GM23338 (cell line): ENCODE data around the gene RCL1.

Experiments
- CREB1 ChIP-seq: fragments of 250-450 bp; sonication (Bioruptor Pico); IDR thresholded peaks from 2 replicates; pipeline ENCODE4 v1.5.0; 2020; ENCODE audit warnings: low read depth, mild to moderate bottlenecking, moderate library complexity
- CTCF ChIP-seq, 2 experiments: fragments of 200-600 bp in 1 of 2; sonication (generic) in 1 of 2; conservative IDR thresholded peaks; 2 replicates each; pipeline versions ENCODE4 v1.5.1 to v1.6.1; 2016 to 2017; ENCODE audit warnings: antibody characterized with exemption in 2 of 2, low read depth in 2 of 2, mild to moderate bottlenecking in 2 of 2, moderate library complexity in 1 of 2
- ETS1 ChIP-seq: IDR thresholded peaks from 2 replicates; pipeline ENCODE4 v1.6.1; 2016; ENCODE audit warnings: antibody characterized with exemption
- EZH2 ChIP-seq: fragments of 200-600 bp; sonication (generic); IDR thresholded peaks from one replicate; pipeline ENCODE4 v1.8.0; 2017; ENCODE audit warnings: antibody characterized with exemption, mild to moderate bottlenecking, low read depth; ENCODE audit not compliant: unreplicated experiment
- EZH2phosphoT487 ChIP-seq: fragments of 200-600 bp; sonication (generic); IDR thresholded peaks from one replicate; pipeline ENCODE4 v1.8.1; 2018; ENCODE audit warnings: antibody characterized with exemption; ENCODE audit not compliant: unreplicated experiment
- JUNB ChIP-seq: IDR thresholded peaks from one replicate; pipeline ENCODE4 v1.6.1; 2016; ENCODE audit warnings: antibody characterized with exemption; ENCODE audit not compliant: unreplicated experiment
- NANOG ChIP-seq: IDR thresholded peaks from 2 replicates; pipeline ENCODE4 v1.6.1; 2016; ENCODE audit warnings: antibody characterized with exemption, borderline replicate concordance
- POLR2AphosphoS5 ChIP-seq: IDR thresholded peaks from 2 replicates; pipeline ENCODE4 v1.6.1; 2016; ENCODE audit warnings: antibody characterized with exemption, low read depth
- REST ChIP-seq: IDR thresholded peaks from one replicate; pipeline ENCODE4 v1.6.1; 2018; ENCODE audit warnings: antibody characterized with exemption; ENCODE audit not compliant: unreplicated experiment
- STAT1 ChIP-seq: IDR thresholded peaks from one replicate; pipeline ENCODE4 v1.6.1; 2016; ENCODE audit warnings: antibody characterized with exemption; ENCODE audit not compliant: unreplicated experiment
- ZNF114 ChIP-seq: fragments of 250-450 bp; sonication (Bioruptor Pico); IDR thresholded peaks from 2 replicates; pipeline ENCODE4 v1.5.0; 2020; ENCODE audit warnings: mild to moderate bottlenecking, moderate library complexity
- ZNF331 ChIP-seq: fragments of 250-450 bp; sonication (Bioruptor Pico); IDR thresholded peaks from 2 replicates; pipeline ENCODE4 v1.5.0; 2020; ENCODE audit warnings: low read depth, mild to moderate bottlenecking, moderate library complexity
- ZNF462 ChIP-seq: fragments of 250-450 bp; sonication (Bioruptor Pico); IDR thresholded peaks from 2 replicates; pipeline ENCODE4 v1.5.0; 2020; ENCODE audit warnings: mild to moderate bottlenecking, moderate library complexity

- no peak for TF ChIP-seq REST
- no peak for TF ChIP-seq CTCF (conservative IDR thresholded peaks at IDR 0.05; ENCODE audit: low read depth in 2 of 2)
- no peak for TF ChIP-seq EZH2
- no peak for TF ChIP-seq ETS1
- TF ChIP-seq POLR2AphosphoS5: no peak
- TF ChIP-seq CREB1 (CRISPR knock-in tag): no peak
- no peak for TF ChIP-seq ZNF114 (CRISPR knock-in tag)
- TF ChIP-seq JUNB: no peak
- no peak for TF ChIP-seq EZH2phosphoT487
- TF ChIP-seq NANOG: no peak
- no peak for TF ChIP-seq ZNF331 (CRISPR knock-in tag)
- no peak for TF ChIP-seq STAT1
- no peak for TF ChIP-seq ZNF462 (CRISPR knock-in tag)
Observed at GRCh38 chr9:4803670-4804530, 11.2 kb downstream of the RCL1 start.
